Smooth muscle cell (in vitro differentiated cells): Measurements from ENCODE around the gene HSF5. TPM values are rescaled to one million over a fixed set of nuclear protein-coding genes. Genes with fewer than 3 reads are reported as not detected.

Experiments
- DNase-seq: peaks from one replicate; lab custom pipeline; 2025; ENCODE audit not compliant: unreplicated experiment; lab: John Stamatoyannopoulos, UW
- H2AFZ ChIP-seq: fragments of 200-600 bp; sonication (generic); 2 replicates; pipeline ENCODE4 v1.6.0; 2016; ENCODE audit warnings: antibody characterized with exemption, low read depth, mild to moderate bottlenecking
- H3F3A ChIP-seq: fragments of 200-600 bp; sonication (generic); 2 replicates; pipeline ENCODE4 v1.6.0; 2017; ENCODE audit warnings: antibody characterized with exemption, low read depth
- H3K27ac ChIP-seq: fragments of 200-600 bp; sonication (generic); 2 replicates; pipeline ENCODE4 v1.5.1; 2016; ENCODE audit warnings: low read depth, mild to moderate bottlenecking
- H3K27me3 ChIP-seq: fragments of 200-600 bp; sonication (generic); 2 replicates; pipeline ENCODE4 v1.6.1; 2016; ENCODE audit warnings: low read depth, mild to moderate bottlenecking
- H3K36me3 ChIP-seq: fragments of 200-600 bp; sonication (generic); 2 replicates; pipeline ENCODE4 v1.5.1; 2016; ENCODE audit warnings: low read depth
- H3K4me1 ChIP-seq: fragments of 200-600 bp; sonication (generic); 2 replicates; pipeline ENCODE4 v1.5.1; 2016; ENCODE audit warnings: low read depth
- H3K4me2 ChIP-seq: fragments of 200-600 bp; sonication (generic); 2 replicates; pipeline ENCODE4 v1.6.0; 2016; ENCODE audit warnings: mild to moderate bottlenecking
- H3K4me3 ChIP-seq: fragments of 200-600 bp; sonication (generic); 2 replicates; pipeline ENCODE4 v1.5.1; 2016; ENCODE audit warnings: mild to moderate bottlenecking
- H3K79me2 ChIP-seq: fragments of 200-600 bp; sonication (generic); 2 replicates; pipeline ENCODE4 v1.6.0; 2016; ENCODE audit warnings: low read depth, mild to moderate bottlenecking
- H3K9ac ChIP-seq: fragments of 200-600 bp; sonication (generic); 2 replicates; pipeline ENCODE4 v1.6.0; 2016; ENCODE audit warnings: low read depth
- H3K9me3 ChIP-seq: fragments of 200-600 bp; sonication (generic); replicated peaks from 2 replicates; pipeline ENCODE4 v1.5.1; 2016; ENCODE audit warnings: low read depth
- H4K20me1 ChIP-seq: fragments of 200-600 bp; sonication (generic); 2 replicates; pipeline ENCODE4 v1.6.0; 2016; ENCODE audit warnings: low read depth
- WGBS: methylation state at CpG from one replicate; pipeline ENCODE4 v1.1.7; 2016; ENCODE audit warnings: low lambda C conversion rate; 5-methylcytosine and 5-hydroxymethylcytosine counted together
- polyA plus RNA-seq: library from polyadenylated mRNA; unstranded; fragments of >200 nt; fragmentation: Nextera tagmentation; extraction: Ambion mirVana; gene quantifications from 2 replicates; pipeline ENCODE4 v1.2.1, GENCODE V29; 2016
- total RNA-seq: library from RNA; depleted of rRNA; stranded (reverse); fragments of >200 nt; gene quantifications from 2 replicates; pipeline ENCODE4 v1.2.3, GENCODE V29; 2014
- TF ChIP-seq, protein P1 (sequence below): fragments of 200-600 bp; sonication (generic); IDR thresholded peaks from 2 replicates; pipeline ENCODE4 v1.5.1; 2017; ENCODE audit warnings: borderline replicate concordance, mild to moderate bottlenecking, antibody characterized with exemption; ENCODE audit not compliant: insufficient read depth, poor library complexity, severe bottlenecking

Gene HSF5
- total and polyA plus RNA-seq, 2 experiments from 2014 or later = not detected

DNA sequence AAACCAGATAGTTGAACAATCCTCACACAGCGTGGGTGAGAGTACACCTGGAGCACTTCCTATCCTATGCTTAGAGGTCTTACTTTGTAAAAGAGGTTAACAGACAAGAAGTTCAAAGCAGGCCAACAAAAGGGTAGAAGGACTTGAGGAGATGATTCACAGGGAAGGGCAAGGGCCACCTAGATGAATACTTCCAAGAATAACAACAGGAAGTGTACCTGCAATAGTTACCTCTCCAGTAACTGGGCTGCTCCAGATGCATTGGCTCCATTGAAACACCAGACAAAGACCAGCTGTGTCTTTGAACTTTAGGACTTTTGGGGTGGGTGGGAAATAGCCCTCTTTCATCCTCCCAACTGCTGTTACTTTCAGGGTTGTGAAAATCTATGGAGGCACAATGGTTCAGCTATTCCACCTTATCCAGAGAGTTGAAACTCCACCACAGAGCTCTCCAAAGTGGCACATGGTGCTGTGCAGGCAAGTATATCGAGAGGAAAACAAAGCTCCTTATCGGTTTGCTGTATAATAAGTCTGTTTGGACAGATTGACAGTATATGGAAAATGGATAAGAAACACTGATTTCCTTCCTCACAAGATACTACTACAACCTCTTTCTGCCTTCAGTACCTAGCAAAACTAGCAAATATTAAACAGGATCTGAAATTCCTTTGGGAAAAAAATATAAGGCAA is 93.5 kb downstream of the HSF5 start:
- no peaks in the 10 kb centered on the region for H3K4me1 ChIP-seq
- no peak overlapping the region for H3K4me2 ChIP-seq
- H3F3A ChIP-seq = no peaks in the 10 kb centered on the region
- H3K9me3 ChIP-seq = no peaks in the 10 kb centered on the region
- H3K9ac ChIP-seq = no peak overlapping the region
- 91% methylated on average over 3 of the region's 3 CpGs for WGBS
- no peak for DNase-seq
- no peak overlapping the region for H2AFZ ChIP-seq
- H3K79me2 ChIP-seq = no peaks in the 10 kb centered on the region
- no peak overlapping the region for H3K27ac ChIP-seq
- TF ChIP-seq, protein P1, sequence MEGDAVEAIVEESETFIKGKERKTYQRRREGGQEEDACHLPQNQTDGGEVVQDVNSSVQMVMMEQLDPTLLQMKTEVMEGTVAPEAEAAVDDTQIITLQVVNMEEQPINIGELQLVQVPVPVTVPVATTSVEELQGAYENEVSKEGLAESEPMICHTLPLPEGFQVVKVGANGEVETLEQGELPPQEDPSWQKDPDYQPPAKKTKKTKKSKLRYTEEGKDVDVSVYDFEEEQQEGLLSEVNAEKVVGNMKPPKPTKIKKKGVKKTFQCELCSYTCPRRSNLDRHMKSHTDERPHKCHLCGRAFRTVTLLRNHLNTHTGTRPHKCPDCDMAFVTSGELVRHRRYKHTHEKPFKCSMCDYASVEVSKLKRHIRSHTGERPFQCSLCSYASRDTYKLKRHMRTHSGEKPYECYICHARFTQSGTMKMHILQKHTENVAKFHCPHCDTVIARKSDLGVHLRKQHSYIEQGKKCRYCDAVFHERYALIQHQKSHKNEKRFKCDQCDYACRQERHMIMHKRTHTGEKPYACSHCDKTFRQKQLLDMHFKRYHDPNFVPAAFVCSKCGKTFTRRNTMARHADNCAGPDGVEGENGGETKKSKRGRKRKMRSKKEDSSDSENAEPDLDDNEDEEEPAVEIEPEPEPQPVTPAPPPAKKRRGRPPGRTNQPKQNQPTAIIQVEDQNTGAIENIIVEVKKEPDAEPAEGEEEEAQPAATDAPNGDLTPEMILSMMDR = no peak
- no peaks in the 10 kb centered on the region for H3K27me3 ChIP-seq
- H4K20me1 ChIP-seq = no peaks in the 10 kb centered on the region
- H3K4me3 ChIP-seq = no peak overlapping the region
- no peaks in the 10 kb centered on the region for H3K36me3 ChIP-seq

GRCh38 chr17:58391302-58391984 is 96.8 kb downstream of the HSF5 start:
- Histone ChIP-seq H3K4me1 (peaks cover 6% of the 10 kb centered on the region), H3K27ac (no peak overlapping the region), H3K9me3 (no peaks in the 10 kb centered on the region), H3K4me2 (no peak overlapping the region), H3K79me2 (no peaks in the 10 kb centered on the region), H3K4me3 (no peak overlapping the region), H3K27me3 (no peaks in the 10 kb centered on the region), H2AFZ (no peak overlapping the region), H3K36me3 (no peaks in the 10 kb centered on the region), H3F3A (no peaks in the 10 kb centered on the region), H4K20me1 (no peaks in the 10 kb centered on the region), H3K9ac (no peak overlapping the region)
- no peak for DNase-seq
- WGBS = 45% methylated on average over 10 of the region's 10 CpGs
- TF ChIP-seq, protein P1 = no peak

DNA sequence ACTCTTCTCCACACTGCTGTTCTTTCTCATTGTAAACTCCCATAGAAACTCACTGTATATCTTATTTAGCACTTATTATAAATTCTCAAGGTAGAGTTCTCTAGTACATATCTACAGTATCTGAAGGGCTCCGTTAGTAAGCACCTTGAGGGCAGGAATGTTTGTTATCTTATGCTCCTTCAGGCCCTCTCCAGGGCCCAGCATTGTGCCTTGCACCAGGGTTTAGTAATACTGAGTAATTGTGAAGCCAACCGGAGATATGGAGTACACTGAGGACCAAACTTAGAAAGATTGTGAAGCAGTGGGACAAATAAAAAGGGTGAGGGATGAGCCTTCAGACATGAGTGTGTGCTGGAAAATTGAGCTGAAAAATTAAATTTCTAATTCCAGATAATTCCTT is 97.3 kb downstream of the HSF5 start:
- Histone ChIP-seq H3K9ac (no peak overlapping the region), H3K36me3 (no peaks in the 10 kb centered on the region), H4K20me1 (no peaks in the 10 kb centered on the region), H2AFZ (no peak overlapping the region), H3K9me3 (no peaks in the 10 kb centered on the region), H3K27me3 (no peaks in the 10 kb centered on the region), H3K4me3 (no peak overlapping the region), H3K27ac (no peak overlapping the region), H3F3A (no peaks in the 10 kb centered on the region), H3K79me2 (no peaks in the 10 kb centered on the region), H3K4me2 (no peak overlapping the region), H3K4me1 (peaks cover 6% of the 10 kb centered on the region)
- no peak for DNase-seq
- TF ChIP-seq, protein P1 = no peak
- 89% methylated on average over 2 of the region's 2 CpGs for WGBS
